Mononuclear cell (primary cell): ENCODE measurements around the gene SENP7. TPM values are rescaled to one million over a fixed set of nuclear protein-coding genes. Genes with fewer than 3 reads are reported as not detected.
"Not testable (repeated sequence)": the region's sequence is repeated elsewhere in the genome, so short reads cannot be mapped to it uniquely, and the experiment has no call there.

Experiments used
- H3K27me3 ChIP-seq: 2 replicates; pipeline ENCODE4 v1.6.0; 2011; ENCODE audit warnings: low read length, control low read depth; ENCODE audit not compliant: insufficient read depth
- H3K4me1 ChIP-seq: 2 replicates; pipeline ENCODE4 v1.5.1; 2011; ENCODE audit warnings: mild to moderate bottlenecking, low read length, control low read depth; ENCODE audit not compliant: insufficient read depth
- H3K4me3 ChIP-seq: 2 replicates; pipeline ENCODE4 v1.5.1; 2011; ENCODE audit warnings: mild to moderate bottlenecking, low read length, moderate library complexity
- H3K9me3 ChIP-seq: 2 replicates; pipeline ENCODE4 v1.5.1; 2011; ENCODE audit warnings: low read depth, mild to moderate bottlenecking, control low read depth, low read length
- total RNA-seq: library from RNA; depleted of rRNA; stranded (reverse); fragments of >200 nt; gene quantifications from one replicate; pipeline ENCODE4 v1.2.3, GENCODE V29; 2012

Gene SENP7
- total RNA-seq, 1 donor = 37.2 TPM

- no peak overlapping the region for H3K4me3 ChIP-seq
These were observed 150.6 kb downstream of the SENP7 start for GRCh38 chr3:101362406-101362805.

GRCh38 chr3:101351829-101352228 is 161.2 kb downstream of the SENP7 start:
- Histone ChIP-seq H3K27me3 (no peaks in the 10 kb centered on the region), H3K4me1 (no peaks in the 10 kb centered on the region), H3K4me3 (no peak overlapping the region), H3K9me3 (no peaks in the 10 kb centered on the region)

More at GRCh38 chr3:101362406-101362805, 150.6 kb downstream of the SENP7 start:
- Histone ChIP-seq H3K9me3 (no peaks in the 10 kb centered on the region), H3K4me1 (no peaks in the 10 kb centered on the region), H3K27me3 (no peaks in the 10 kb centered on the region)

GRCh38 chr3:101340591-101340990 is 172.4 kb downstream of the SENP7 start:
- Histone ChIP-seq H3K27me3 (no peaks in the 10 kb centered on the region), H3K4me1 (no peaks in the 10 kb centered on the region), H3K9me3 (no peaks in the 10 kb centered on the region), H3K4me3 (no peak overlapping the region)

- Histone ChIP-seq H3K4me3 (no peak overlapping the region), H3K27me3 (no peaks in the 10 kb centered on the region), H3K4me1 (no peaks in the 10 kb centered on the region), H3K9me3 (no peaks in the 10 kb centered on the region)
These were observed 179.1 kb downstream of the SENP7 start for GRCh38 chr3:101333883-101334282.

GRCh38 chr3:101329016-101329673 is 183.9 kb downstream of the SENP7 start:
- H3K9me3 ChIP-seq = no peaks in the 10 kb centered on the region
- H3K27me3 ChIP-seq = no peaks in the 10 kb centered on the region
- no peak overlapping the region for H3K4me3 ChIP-seq
- no peaks in the 10 kb centered on the region for H3K4me1 ChIP-seq

- H3K9me3 ChIP-seq = no peaks in the 10 kb centered on the region
These were observed 187.4 kb downstream of the SENP7 start for GRCh38 chr3:101325393-101326134.

GRCh38 chr3:101320475-101320874 is 192.5 kb downstream of the SENP7 start, which contains the start of gene IMPG2:
Gene IMPG2 (minus strand): TSS chr3:101320575. CDS start chr3:101320372, 203 bp downstream.
- Histone ChIP-seq H3K27me3 (no peaks in the 10 kb centered on the region), H3K4me3 (no peak within 1 kb of the TSS), H3K9me3 (no peaks in the 10 kb centered on the region), H3K4me1 (no peaks in the 10 kb centered on the region)

More at GRCh38 chr3:101325393-101326134, 187.4 kb downstream of the SENP7 start:
- Histone ChIP-seq H3K4me3 (no peak overlapping the region), H3K4me1 (no peaks in the 10 kb centered on the region), H3K27me3 (no peaks in the 10 kb centered on the region)

GRCh38 chr3:101319531-101319930 is 193.5 kb downstream of the SENP7 start:
- no peaks in the 10 kb centered on the region for H3K27me3 ChIP-seq

GRCh38 chr3:101312545-101312944 is 200.5 kb downstream of the SENP7 start:
- no peaks in the 10 kb centered on the region for H3K27me3 ChIP-seq
- H3K9me3 ChIP-seq = no peaks in the 10 kb centered on the region
- H3K4me3 ChIP-seq = no peak overlapping the region
- H3K4me1 ChIP-seq = no peaks in the 10 kb centered on the region

More at GRCh38 chr3:101319531-101319930, 193.5 kb downstream of the SENP7 start:
- no peaks in the 10 kb centered on the region for H3K4me1 ChIP-seq
- no peaks in the 10 kb centered on the region for H3K9me3 ChIP-seq
- H3K4me3 ChIP-seq = no peak overlapping the region

- H3K4me1 ChIP-seq = no peaks in the 10 kb centered on the region
- H3K9me3 ChIP-seq = no peaks in the 10 kb centered on the region
- H3K27me3 ChIP-seq = no peaks in the 10 kb centered on the region
- H3K4me3 ChIP-seq = no peak overlapping the region
These were observed 201.3 kb downstream of the SENP7 start for GRCh38 chr3:101311676-101312075.

- no peak overlapping the region for H3K4me3 ChIP-seq
- H3K4me1 ChIP-seq = no peaks in the 10 kb centered on the region
- H3K9me3 ChIP-seq = no peaks in the 10 kb centered on the region
- no peaks in the 10 kb centered on the region for H3K27me3 ChIP-seq
These were observed 202.0 kb downstream of the SENP7 start for GRCh38 chr3:101310978-101311375.

GRCh38 chr3:101308147-101308772 is 204.8 kb downstream of the SENP7 start:
- not testable (repeated sequence) for H3K27me3 ChIP-seq, H3K4me3 ChIP-seq, H3K4me1 ChIP-seq, H3K9me3 ChIP-seq

GRCh38 chr3:101303836-101304235 is 209.2 kb downstream of the SENP7 start:
- no peaks in the 10 kb centered on the region for H3K4me1 ChIP-seq
- H3K4me3 ChIP-seq = no peak overlapping the region
- no peaks in the 10 kb centered on the region for H3K9me3 ChIP-seq
- no peaks in the 10 kb centered on the region for H3K27me3 ChIP-seq

- H3K9me3 ChIP-seq = no peaks in the 10 kb centered on the region
- no peaks in the 10 kb centered on the region for H3K27me3 ChIP-seq
- no peak overlapping the region for H3K4me3 ChIP-seq
- H3K4me1 ChIP-seq = no peaks in the 10 kb centered on the region
These were observed 209.8 kb downstream of the SENP7 start for GRCh38 chr3:101303089-101303731.

- Histone ChIP-seq H3K9me3 (peaks cover 6% of the 10 kb centered on the region), H3K27me3 (no peaks in the 10 kb centered on the region), H3K4me3 (no peak overlapping the region)
These were observed 212.9 kb downstream of the SENP7 start for GRCh38 chr3:101300073-101300472.

More at GRCh38 chr3:101300073-101300472, 212.9 kb downstream of the SENP7 start:
- no peaks in the 10 kb centered on the region for H3K4me1 ChIP-seq
